ENCODE results near the gene DNMT3A. TPM values are rescaled to one million over a fixed set of nuclear protein-coding genes. Genes with fewer than 3 reads are reported as not detected.

DNMT3A gene
- total RNA-seq, 1 donor from 2014 or later = 58.1 TPM

GRCh38 chr2:25187729-25188350, 153.9 kb downstream of the DNMT3A start:
- Mint-ChIP-seq H3K4me3 (ENCODE audit: unreplicated experiment) (no peak overlapping the region), H3K4me1 (ENCODE audit: low read depth, unreplicated experiment) (no peaks in the 10 kb centered on the region), H3K36me3 (ENCODE audit: low read depth, unreplicated experiment) (no peaks in the 10 kb centered on the region), H3K9me3 (ENCODE audit: unreplicated experiment) (no peaks in the 10 kb centered on the region), H3K27ac (ENCODE audit: unreplicated experiment) (no peak overlapping the region), H3K27me3 (ENCODE audit: low read depth, unreplicated experiment) (peaks cover 16% of the 10 kb centered on the region)
- H3K4me1 ChIP-seq (ENCODE audit: insufficient read depth, low read length) = no peaks in the 10 kb centered on the region
- H3K36me3 ChIP-seq (ENCODE audit: insufficient read depth, low read length) = no peaks in the 10 kb centered on the region
- H3K4me3 ChIP-seq (ENCODE audit: insufficient read depth, low read depth, low read length) = no peak overlapping the region
- no peaks in the 10 kb centered on the region for H3K79me2 ChIP-seq (ENCODE audit: insufficient read depth, low read length)
- H3K4me2 ChIP-seq (ENCODE audit: low read length) = no peak overlapping the region
- no peak overlapping the region for H3K27ac ChIP-seq (ENCODE audit: low read depth, low read length)
- H3K9ac ChIP-seq (ENCODE audit: low read length) = no peak overlapping the region
- TF ChIP-seq, protein P1, sequence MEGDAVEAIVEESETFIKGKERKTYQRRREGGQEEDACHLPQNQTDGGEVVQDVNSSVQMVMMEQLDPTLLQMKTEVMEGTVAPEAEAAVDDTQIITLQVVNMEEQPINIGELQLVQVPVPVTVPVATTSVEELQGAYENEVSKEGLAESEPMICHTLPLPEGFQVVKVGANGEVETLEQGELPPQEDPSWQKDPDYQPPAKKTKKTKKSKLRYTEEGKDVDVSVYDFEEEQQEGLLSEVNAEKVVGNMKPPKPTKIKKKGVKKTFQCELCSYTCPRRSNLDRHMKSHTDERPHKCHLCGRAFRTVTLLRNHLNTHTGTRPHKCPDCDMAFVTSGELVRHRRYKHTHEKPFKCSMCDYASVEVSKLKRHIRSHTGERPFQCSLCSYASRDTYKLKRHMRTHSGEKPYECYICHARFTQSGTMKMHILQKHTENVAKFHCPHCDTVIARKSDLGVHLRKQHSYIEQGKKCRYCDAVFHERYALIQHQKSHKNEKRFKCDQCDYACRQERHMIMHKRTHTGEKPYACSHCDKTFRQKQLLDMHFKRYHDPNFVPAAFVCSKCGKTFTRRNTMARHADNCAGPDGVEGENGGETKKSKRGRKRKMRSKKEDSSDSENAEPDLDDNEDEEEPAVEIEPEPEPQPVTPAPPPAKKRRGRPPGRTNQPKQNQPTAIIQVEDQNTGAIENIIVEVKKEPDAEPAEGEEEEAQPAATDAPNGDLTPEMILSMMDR (IDR thresholded peaks at IDR 0.05; ENCODE audit: insufficient read depth, low read depth, low read length) = no peak
- no peak for TF ChIP-seq EZH2 (IDR thresholded peaks at IDR 0.05; ENCODE audit: insufficient read depth, low read length)
- no peaks in the 10 kb centered on the region for H4K20me1 ChIP-seq (ENCODE audit: insufficient read depth, low read length)
- no peak overlapping the region for H2AFZ ChIP-seq (ENCODE audit: low read depth, low read length)
- FAIRE-seq = no peak
- H3K27me3 ChIP-seq (ENCODE audit: insufficient read depth, low read length) = peaks cover 3% of the 10 kb centered on the region
- no peak for DNase-seq (ENCODE audit: low read depth)
- no peaks in the 10 kb centered on the region for H3K9me3 ChIP-seq (ENCODE audit: insufficient read depth, low read depth, low read length)

DNA sequence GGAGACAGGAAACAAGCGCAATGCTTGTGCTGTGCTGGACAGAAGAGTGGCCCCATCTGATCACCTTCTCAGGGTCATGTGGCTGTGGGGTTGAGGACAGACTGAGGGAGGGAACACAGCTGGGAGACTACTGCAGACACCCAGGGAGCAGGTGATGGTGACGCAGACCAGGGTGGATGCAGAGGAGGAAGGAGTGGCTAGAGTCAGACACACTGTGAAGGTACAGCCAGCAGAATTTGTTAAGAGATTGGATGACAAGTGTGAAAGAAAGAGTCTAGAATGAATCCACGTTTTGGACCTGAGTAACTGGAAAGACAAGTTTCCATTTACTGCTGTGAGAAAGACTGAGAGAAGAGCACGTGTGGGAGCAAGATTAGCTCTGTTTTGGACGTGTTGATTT, 157.5 kb downstream of the DNMT3A start:
- TF ChIP-seq, protein P1 (IDR thresholded peaks at IDR 0.05; ENCODE audit: insufficient read depth, low read depth, low read length) = no peak
- TF ChIP-seq EZH2 (IDR thresholded peaks at IDR 0.05; ENCODE audit: insufficient read depth, low read length) = no peak
- no peak for FAIRE-seq

DNA sequence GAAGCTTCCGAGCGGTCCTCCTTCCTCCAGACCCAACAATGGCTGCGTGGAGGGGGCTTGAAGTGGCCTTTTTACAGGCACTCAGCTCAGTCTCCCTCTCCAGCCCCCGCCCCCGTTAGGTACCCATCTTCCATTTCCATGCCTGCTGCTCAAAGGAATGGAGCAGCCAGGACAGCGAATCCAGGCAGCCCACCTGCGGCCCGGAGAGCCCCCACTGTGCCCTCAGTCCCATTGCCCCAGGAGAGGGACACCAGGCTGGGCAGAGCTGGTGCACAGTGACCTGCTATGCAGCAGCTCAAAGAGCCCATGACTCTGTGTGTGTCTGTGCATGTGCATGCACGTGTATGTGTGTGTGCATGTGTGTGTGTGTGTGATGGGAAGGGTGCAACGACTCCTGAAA, 162.7 kb downstream of the DNMT3A start:
- no peaks in the 10 kb centered on the region for H4K20me1 ChIP-seq (ENCODE audit: insufficient read depth, low read length)
- peaks cover 16% of the 10 kb centered on the region for H3K27me3 ChIP-seq (ENCODE audit: insufficient read depth, low read length)
- H2AFZ ChIP-seq (ENCODE audit: low read depth, low read length) = no peak overlapping the region
- H3K79me2 ChIP-seq (ENCODE audit: insufficient read depth, low read length) = no peaks in the 10 kb centered on the region
- no peak overlapping the region for H3K27ac ChIP-seq (ENCODE audit: low read depth, low read length)
- H3K4me1 ChIP-seq (ENCODE audit: insufficient read depth, low read length) = no peaks in the 10 kb centered on the region
- peaks cover 32% of the 10 kb centered on the region for H3K27me3 Mint-ChIP-seq (ENCODE audit: low read depth, unreplicated experiment)
- no peak overlapping the region for H3K4me3 Mint-ChIP-seq (ENCODE audit: unreplicated experiment)
- H3K4me2 ChIP-seq (ENCODE audit: low read length) = no peak overlapping the region
- H3K4me1 Mint-ChIP-seq (ENCODE audit: low read depth, unreplicated experiment) = no peaks in the 10 kb centered on the region
- no peaks in the 10 kb centered on the region for H3K36me3 Mint-ChIP-seq (ENCODE audit: low read depth, unreplicated experiment)
- no peaks in the 10 kb centered on the region for H3K9me3 Mint-ChIP-seq (ENCODE audit: unreplicated experiment)
- H3K36me3 ChIP-seq (ENCODE audit: insufficient read depth, low read length) = no peaks in the 10 kb centered on the region
- H3K9me3 ChIP-seq (ENCODE audit: insufficient read depth, low read depth, low read length) = no peaks in the 10 kb centered on the region
- no peak for TF ChIP-seq EZH2 (IDR thresholded peaks at IDR 0.05; ENCODE audit: insufficient read depth, low read length)
- TF ChIP-seq, protein P1 (IDR thresholded peaks at IDR 0.05; ENCODE audit: insufficient read depth, low read depth, low read length) = no peak
- no peak for FAIRE-seq
- H3K9ac ChIP-seq (ENCODE audit: low read length) = no peak overlapping the region
- DNase-seq (ENCODE audit: low read depth) = no peak
- H3K4me3 ChIP-seq (ENCODE audit: insufficient read depth, low read depth, low read length) = no peak overlapping the region
- no peak overlapping the region for H3K27ac Mint-ChIP-seq (ENCODE audit: unreplicated experiment)

More for the DNA sequence above, 157.5 kb downstream of the DNMT3A start:
- no peak overlapping the region for H2AFZ ChIP-seq (ENCODE audit: low read depth, low read length)
- H3K4me1 ChIP-seq (ENCODE audit: insufficient read depth, low read length) = no peaks in the 10 kb centered on the region
- no peak overlapping the region for H3K9ac ChIP-seq (ENCODE audit: low read length)
- H3K4me1 Mint-ChIP-seq (ENCODE audit: low read depth, unreplicated experiment) = no peaks in the 10 kb centered on the region
- no peak for DNase-seq (ENCODE audit: low read depth)
- no peak overlapping the region for H3K27ac ChIP-seq (ENCODE audit: low read depth, low read length)
- H3K27me3 Mint-ChIP-seq (ENCODE audit: low read depth, unreplicated experiment) = peaks cover 16% of the 10 kb centered on the region
- H3K79me2 ChIP-seq (ENCODE audit: insufficient read depth, low read length) = no peaks in the 10 kb centered on the region
- no peaks in the 10 kb centered on the region for H3K36me3 Mint-ChIP-seq (ENCODE audit: low read depth, unreplicated experiment)
- H3K9me3 Mint-ChIP-seq (ENCODE audit: unreplicated experiment) = no peaks in the 10 kb centered on the region
- peaks cover 3% of the 10 kb centered on the region for H3K27me3 ChIP-seq (ENCODE audit: insufficient read depth, low read length)
- no peak overlapping the region for H3K4me2 ChIP-seq (ENCODE audit: low read length)
- H3K36me3 ChIP-seq (ENCODE audit: insufficient read depth, low read length) = no peaks in the 10 kb centered on the region
- H3K9me3 ChIP-seq (ENCODE audit: insufficient read depth, low read depth, low read length) = no peaks in the 10 kb centered on the region
- H3K4me3 ChIP-seq (ENCODE audit: insufficient read depth, low read depth, low read length) = no peak overlapping the region
- no peaks in the 10 kb centered on the region for H4K20me1 ChIP-seq (ENCODE audit: insufficient read depth, low read length)
- no peak overlapping the region for H3K27ac Mint-ChIP-seq (ENCODE audit: unreplicated experiment)
- H3K4me3 Mint-ChIP-seq (ENCODE audit: unreplicated experiment) = no peak overlapping the region
